H1 (cell line): ENCODE data around the gene CFC1B.
"Not testable (repeated sequence)": the region's sequence is repeated elsewhere in the genome, so short reads cannot be mapped to it uniquely, and the experiment has no call there.

Experiments used
- CREB1 ChIP-seq: IDR thresholded peaks from 2 replicates; pipeline ENCODE4 v1.6.1; 2012; ENCODE audit warnings: inconsistent platforms
- EZH2 ChIP-seq: fragments of 200-600 bp; sonication (generic); IDR thresholded peaks from 2 replicates; pipeline ENCODE4 v1.7.1; 2012; ENCODE audit warnings: low read depth, mild to moderate bottlenecking, moderate library complexity, low read length, inconsistent platforms; ENCODE audit not compliant: severe bottlenecking
- HDAC6 ChIP-seq: IDR thresholded peaks from one replicate; pipeline ENCODE4 v1.7.1; 2012; ENCODE audit warnings: low read depth, mild to moderate bottlenecking, inconsistent platforms, low read length, moderate library complexity
- KDM1A ChIP-seq: fragments of 200-600, 300-600 bp; sonication (generic); IDR thresholded peaks from 2 replicates; pipeline ENCODE4 v1.7.1; 2016; ENCODE audit warnings: mild to moderate bottlenecking, low read length, borderline replicate concordance
- NRF1 ChIP-seq: IDR thresholded peaks from 2 replicates; pipeline ENCODE4 v1.6.1; 2011; ENCODE audit warnings: mild to moderate bottlenecking, low read depth, low read length, improper control_type of control experiment
- POLR2A ChIP-seq, 2 experiments: IDR thresholded peaks; 1 replicate in 1 of 2; 2 replicates in 1 of 2; pipeline ENCODE4 v1.6.1; 2011; ENCODE audit warnings: low read depth in 2 of 2, low read length in 2 of 2, mild to moderate bottlenecking in 2 of 2; ENCODE audit errors: control extremely low read depth in 1 of 2
- POLR2AphosphoS5 ChIP-seq: IDR thresholded peaks from 2 replicates; pipeline ENCODE4 v1.6.1; 2011; ENCODE audit warnings: low read depth, low read length
- RAD21 ChIP-seq, 2 experiments: IDR thresholded peaks in 1 of 2; conservative IDR thresholded peaks in 1 of 2; 2 replicates each; pipeline ENCODE4 v1.6.1; 2011; ENCODE audit warnings: low read depth in 2 of 2, low read length in 2 of 2, improper control_type of control experiment in 1 of 2, inconsistent platforms in 1 of 2, mild to moderate bottlenecking in 1 of 2, moderate library complexity in 1 of 2
- SIN3A ChIP-seq, 2 experiments: IDR thresholded peaks in 1 of 2; conservative IDR thresholded peaks in 1 of 2; 2 replicates each; pipeline ENCODE4 v1.6.1; 2011 to 2012; ENCODE audit warnings: low read length in 2 of 2, improper control_type of control experiment in 1 of 2, low read depth in 1 of 2, mild to moderate bottlenecking in 1 of 2
- SUZ12 ChIP-seq: fragments of 200-600 bp; sonication (generic); IDR thresholded peaks from 2 replicates; pipeline ENCODE4 v1.6.1; 2012; ENCODE audit warnings: mild to moderate bottlenecking, inconsistent platforms, low read length, moderate library complexity, mixed read lengths
- ZNF274 ChIP-seq: IDR thresholded peaks from 2 replicates; pipeline ENCODE4 v1.7.0; 2012; ENCODE audit warnings: low read length, borderline replicate concordance; ENCODE audit errors: extremely low read depth
- TF ChIP-seq, protein P1 (sequence below), 3 experiments: IDR thresholded peaks; 1 replicate in 2 of 3; 2 replicates in 1 of 3; pipeline versions ENCODE4 v1.5.1 to v1.6.1; 2011; ENCODE audit warnings: low read length in 3 of 3, mild to moderate bottlenecking in 3 of 3, inconsistent platforms in 2 of 3, low read depth in 1 of 3, moderate library complexity in 1 of 3; ENCODE audit not compliant: insufficient read depth in 1 of 3; ENCODE audit errors: control extremely low read depth in 1 of 3
- TF ChIP-seq, protein P2 (sequence below): IDR thresholded peaks from 2 replicates; pipeline ENCODE4 v1.6.1; 2012; ENCODE audit warnings: inconsistent platforms
- TF ChIP-seq, protein P3 (sequence below): IDR thresholded peaks from 2 replicates; pipeline ENCODE4 v1.6.1; 2012; ENCODE audit warnings: low read length, inconsistent platforms

DNA sequence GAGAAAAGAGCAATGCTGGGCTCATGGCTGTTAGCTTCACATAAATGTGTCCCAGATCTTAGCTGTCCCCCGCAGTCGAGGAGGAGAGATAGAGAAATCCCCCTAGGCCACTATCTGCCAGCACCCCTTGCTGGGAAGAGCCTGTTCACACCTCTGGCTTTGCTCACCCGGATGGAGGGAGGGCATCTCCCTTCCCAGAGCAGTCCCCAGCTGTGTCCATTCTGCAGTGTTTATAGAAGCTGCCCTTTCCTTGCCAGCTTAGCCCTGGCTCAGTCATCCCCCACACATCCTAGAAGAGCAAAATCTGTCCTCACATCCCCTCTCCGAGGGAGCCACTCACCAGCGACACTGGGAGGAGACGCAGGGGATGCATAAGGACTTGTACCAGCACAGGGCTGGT lies 8.5 kb downstream of the CFC1B start:
- not testable (repeated sequence) for TF ChIP-seq HDAC6; POLR2A (IDR thresholded peaks at IDR 0.05; ENCODE audit: control extremely low read depth in 1 of 2, low read depth in 2 of 2, low read length in 2 of 2); ZNF274; KDM1A; CREB1; SUZ12; SIN3A (conservative IDR thresholded peaks at IDR 0.05 in 1 of 2, IDR thresholded peaks at IDR 0.05 in 1 of 2; ENCODE audit: low read depth in 1 of 2, low read length in 2 of 2); POLR2AphosphoS5; EZH2; NRF1; RAD21 (IDR thresholded peaks at IDR 0.05 in 1 of 2, conservative IDR thresholded peaks at IDR 0.05 in 1 of 2; ENCODE audit: low read depth in 2 of 2, low read length in 2 of 2)
- TF ChIP-seq, protein P1, sequence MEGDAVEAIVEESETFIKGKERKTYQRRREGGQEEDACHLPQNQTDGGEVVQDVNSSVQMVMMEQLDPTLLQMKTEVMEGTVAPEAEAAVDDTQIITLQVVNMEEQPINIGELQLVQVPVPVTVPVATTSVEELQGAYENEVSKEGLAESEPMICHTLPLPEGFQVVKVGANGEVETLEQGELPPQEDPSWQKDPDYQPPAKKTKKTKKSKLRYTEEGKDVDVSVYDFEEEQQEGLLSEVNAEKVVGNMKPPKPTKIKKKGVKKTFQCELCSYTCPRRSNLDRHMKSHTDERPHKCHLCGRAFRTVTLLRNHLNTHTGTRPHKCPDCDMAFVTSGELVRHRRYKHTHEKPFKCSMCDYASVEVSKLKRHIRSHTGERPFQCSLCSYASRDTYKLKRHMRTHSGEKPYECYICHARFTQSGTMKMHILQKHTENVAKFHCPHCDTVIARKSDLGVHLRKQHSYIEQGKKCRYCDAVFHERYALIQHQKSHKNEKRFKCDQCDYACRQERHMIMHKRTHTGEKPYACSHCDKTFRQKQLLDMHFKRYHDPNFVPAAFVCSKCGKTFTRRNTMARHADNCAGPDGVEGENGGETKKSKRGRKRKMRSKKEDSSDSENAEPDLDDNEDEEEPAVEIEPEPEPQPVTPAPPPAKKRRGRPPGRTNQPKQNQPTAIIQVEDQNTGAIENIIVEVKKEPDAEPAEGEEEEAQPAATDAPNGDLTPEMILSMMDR (IDR thresholded peaks at IDR 0.05; ENCODE audit: control extremely low read depth in 1 of 3, insufficient read depth in 1 of 3, low read depth in 1 of 3, low read length in 3 of 3), result not testable (repeated sequence)
- TF ChIP-seq, protein P2, sequence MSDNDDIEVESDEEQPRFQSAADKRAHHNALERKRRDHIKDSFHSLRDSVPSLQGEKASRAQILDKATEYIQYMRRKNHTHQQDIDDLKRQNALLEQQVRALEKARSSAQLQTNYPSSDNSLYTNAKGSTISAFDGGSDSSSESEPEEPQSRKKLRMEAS, result not testable (repeated sequence)
- TF ChIP-seq, protein P3, sequence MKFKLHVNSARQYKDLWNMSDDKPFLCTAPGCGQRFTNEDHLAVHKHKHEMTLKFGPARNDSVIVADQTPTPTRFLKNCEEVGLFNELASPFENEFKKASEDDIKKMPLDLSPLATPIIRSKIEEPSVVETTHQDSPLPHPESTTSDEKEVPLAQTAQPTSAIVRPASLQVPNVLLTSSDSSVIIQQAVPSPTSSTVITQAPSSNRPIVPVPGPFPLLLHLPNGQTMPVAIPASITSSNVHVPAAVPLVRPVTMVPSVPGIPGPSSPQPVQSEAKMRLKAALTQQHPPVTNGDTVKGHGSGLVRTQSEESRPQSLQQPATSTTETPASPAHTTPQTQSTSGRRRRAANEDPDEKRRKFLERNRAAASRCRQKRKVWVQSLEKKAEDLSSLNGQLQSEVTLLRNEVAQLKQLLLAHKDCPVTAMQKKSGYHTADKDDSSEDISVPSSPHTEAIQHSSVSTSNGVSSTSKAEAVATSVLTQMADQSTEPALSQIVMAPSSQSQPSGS, result not testable (repeated sequence)
